GM19238 (cell line): ENCODE results near the gene HINT1.
"Not testable (repeated sequence)": the region's sequence is repeated elsewhere in the genome, so short reads cannot be mapped to it uniquely, and the experiment has no call there.

Experiments used
- DNase-seq: peaks from one replicate; pipeline ENCODE4 v3.0.0; 2011; ENCODE audit warnings: low spot score; ENCODE audit not compliant: insufficient read length

The HINT1 gene

DNA sequence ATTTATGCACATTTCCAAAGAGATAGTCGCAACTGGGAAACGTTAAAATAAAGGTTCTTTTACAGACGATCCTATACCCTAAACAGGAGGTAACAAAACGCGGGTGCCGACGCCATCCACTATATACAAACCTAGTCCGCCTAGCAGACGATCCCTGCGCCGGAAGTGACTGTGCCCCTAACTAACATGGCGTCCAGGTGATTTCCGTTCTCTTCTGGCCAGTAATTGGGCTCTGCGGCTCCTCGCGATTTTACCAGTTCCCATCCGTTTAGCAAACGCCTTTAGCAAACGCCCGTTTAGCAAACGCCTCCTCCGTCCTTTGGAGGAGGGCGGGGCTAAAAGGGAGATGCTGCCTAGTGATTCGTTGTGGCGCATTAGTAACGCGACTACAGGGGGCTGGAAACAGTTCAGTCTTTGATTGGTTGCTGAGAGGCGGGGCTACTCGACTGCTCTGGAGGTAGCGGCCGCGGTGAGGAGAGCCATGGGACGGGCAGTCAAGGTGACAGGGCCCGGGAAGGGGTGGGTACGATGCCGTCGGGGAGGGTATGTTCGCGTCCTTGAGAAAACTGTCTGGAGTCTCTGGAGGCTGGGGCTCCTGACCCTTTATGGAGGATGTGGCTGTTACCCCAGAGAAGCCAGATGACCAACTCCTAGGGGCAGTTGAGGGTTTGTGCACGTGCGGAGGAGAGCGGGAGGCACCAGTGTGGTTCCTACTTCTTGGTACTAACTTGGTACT is 5.7 kb upstream of the HINT1 start, which contains the start of gene LYRM7:
TSS of gene LYRM7 (plus strand) at position 405 of the 736 bp plus-strand sequence. CDS start at position 482, 77 bp downstream.
- DNase-seq, result peak; percentile 74

DNA sequence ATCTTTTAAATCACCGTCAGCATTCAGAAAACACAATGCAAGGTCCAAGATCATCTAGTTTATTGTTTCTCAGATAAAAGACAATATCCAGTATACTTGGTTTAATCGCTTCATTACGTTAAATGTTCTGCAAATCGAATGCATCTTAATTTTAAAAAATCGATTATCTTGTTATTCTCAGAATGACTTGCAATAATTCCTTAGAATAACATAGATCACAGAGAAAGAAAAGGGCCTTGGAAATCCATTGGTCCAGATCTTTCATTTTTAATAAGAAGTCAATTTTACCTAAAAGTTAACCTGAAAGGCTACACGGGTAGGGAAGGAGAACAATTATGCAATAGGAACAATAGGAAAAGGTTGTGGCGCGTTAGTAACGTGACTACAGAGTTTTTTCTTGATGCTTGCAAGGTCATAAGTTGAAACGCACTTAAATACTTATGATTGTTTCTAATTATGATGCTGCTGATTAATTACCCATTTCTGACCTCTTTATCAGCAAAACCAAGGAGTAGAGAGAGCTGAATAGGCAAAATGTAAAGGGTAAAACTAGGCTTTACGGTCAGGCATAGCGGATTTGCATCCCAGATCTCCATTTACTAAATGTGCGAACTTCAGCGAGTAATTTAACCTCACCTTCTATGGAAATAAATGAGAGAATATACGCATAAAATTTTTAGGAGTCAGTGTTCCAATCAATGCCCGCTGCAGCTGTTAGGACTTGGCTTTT is 4.9 kb upstream of the HINT1 start:
- DNase-seq, result no peak

DNA sequence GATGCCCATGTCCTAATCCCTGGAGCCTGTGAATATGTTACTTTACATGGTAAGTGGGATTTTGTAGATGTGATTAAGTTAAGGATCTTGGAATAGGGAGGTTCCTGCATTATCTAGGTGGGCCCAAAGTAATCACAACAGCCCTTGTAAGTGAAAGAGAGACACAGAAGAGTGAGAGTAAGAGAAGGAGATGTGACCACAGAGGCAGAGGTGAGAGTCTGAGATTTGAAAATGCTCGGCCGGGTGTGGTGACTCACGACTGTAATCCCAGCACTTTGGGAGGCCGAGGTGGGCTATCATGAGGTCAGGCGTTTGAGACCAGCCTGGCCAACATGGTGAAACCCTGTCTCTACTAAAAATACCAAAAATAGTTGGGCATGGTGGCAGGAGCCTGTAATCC is 2.6 kb upstream of the HINT1 start:
- DNase-seq, result no peak

DNA sequence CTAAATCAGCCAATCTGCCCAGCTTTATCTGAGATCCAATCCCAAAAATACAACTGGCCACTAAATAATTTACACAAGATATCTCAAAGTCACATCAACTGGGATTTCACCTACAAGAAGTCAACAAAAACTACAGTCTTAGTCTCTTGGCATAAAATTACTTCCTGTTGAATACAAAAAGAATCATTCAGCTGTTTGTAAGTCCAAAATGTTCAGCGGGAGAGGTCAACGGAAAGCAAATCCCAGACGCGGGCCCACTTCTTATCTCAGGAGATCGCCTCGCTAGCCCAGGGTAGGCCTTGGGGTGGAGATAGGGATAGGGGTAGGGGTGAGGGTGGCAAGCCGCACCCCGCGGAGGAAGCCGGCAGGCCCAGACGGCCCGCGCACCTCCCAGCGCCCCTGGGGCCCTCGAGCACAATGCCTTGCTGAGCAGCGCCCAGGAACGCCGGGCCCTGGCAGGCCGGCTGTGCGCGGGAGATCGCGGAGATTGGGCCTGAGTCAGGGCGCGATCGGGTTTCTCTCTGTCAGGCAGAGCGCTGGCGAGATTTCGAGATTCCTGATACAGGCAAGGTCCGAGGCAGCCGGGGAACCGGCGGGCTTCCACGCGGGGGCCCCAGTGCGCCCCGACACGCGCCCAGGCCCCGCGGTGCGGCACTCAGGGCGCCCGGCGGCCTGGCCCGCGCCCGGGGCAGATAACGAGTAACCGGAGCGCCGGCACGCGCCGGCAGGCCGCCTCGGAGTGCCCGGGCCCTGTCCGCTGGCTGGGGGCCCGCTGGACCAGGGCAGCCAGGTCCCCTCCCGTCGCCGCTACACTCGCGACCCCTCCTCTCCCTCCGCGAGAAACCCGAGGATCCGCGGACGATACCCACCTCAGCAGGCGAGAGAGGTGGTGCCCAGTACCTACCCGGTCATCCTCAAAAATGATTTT is 601 bp downstream of the HINT1 start:
- DNase-seq, result peak; percentile 50

DNA sequence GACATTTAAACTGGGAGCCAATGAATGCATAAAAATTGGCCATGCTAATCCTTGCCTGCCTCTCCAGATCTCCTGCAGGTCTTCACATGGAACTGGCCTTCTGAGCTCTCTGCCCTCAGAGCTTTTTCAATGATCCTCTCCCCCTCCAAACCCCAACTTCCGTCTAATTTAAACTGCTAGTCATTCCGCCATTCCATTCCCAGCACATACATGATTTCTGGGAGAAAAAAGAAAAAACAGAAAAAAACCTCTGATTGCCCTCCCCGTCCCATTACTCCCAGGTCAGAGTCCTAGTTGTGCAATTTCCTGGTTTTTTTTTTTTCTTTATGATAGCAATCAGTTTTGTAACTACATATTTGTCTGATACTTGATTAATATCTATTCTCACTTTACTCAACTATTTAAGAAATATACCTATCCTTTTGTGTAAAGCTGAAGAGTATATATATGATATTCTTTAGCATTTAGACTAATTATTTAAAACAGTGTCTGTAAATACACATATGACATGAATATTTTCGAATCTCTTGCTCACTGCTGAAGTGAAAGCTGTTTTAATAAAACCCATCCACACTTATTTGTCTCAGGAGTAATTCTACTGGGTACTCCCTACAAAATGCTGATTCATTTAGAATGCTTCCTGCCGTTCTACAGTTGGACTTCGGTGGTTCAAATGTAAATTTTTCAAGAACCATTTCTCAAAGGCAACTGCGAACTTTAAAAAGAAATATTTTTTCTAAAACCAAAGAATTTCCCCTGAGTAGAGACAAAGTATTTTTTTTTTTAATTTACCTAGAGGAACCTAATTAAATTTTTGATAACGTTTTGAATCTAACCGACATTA is 1.6 kb downstream of the HINT1 start:
- DNase-seq, result no peak

DNA sequence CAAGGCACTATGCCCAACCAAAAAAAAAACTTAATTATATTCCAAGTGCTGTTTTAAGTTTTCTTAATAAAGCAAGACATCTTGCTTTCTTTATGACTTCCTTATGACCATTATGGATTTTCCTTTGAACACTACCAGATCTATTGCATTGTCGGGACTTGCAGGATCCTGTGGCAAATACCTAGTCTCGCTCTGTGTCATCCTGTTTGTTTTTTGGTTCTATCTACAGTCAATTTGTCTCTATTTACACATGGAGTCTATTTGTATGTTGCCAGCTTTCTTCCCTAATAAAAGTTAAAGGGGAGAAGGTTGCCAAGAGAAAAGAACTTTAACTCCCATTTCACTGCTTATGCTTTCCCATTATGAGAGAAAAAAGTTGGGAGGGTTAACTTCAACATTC is 4.9 kb downstream of the HINT1 start:
- no peak for DNase-seq

DNA sequence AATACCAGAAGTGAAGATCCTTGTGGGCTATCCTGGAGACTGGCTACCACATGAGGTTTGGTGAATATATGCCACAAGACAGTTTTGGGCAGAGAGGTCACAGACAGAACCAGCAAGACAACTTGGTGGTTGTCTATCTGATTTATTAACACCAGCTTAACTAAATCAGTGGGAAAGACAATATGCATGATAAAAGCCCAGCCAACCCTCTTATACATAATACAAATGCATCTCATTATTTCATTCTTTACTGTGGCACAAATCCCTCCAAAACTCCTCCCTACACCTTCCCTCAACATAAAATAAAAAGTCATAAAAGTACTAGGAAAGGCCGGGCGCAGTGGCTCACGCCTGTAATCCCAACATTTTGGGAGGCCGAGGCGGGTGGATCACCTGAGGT is 8.1 kb downstream of the HINT1 start:
- DNase-seq, result no peak

DNA sequence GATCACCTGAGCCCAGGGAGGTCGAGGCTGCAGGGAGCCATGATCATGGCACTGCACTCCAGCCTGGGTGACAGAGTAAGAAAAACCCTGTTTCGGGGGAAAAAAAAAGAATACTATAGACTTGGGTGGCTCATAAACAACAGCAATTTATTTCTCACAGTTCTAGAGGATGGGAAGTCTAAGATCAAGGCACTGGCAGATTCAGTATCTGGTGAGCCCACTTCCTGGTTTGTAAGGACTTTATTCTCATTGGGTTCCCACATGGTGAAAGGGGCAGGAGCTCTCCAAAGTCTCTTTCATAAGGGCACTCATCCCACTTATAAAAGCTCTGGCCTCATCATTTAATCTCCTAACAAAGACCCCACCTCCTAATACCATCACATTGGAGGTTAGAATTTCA is 8.7 kb downstream of the HINT1 start:
- no peak for DNase-seq

DNA sequence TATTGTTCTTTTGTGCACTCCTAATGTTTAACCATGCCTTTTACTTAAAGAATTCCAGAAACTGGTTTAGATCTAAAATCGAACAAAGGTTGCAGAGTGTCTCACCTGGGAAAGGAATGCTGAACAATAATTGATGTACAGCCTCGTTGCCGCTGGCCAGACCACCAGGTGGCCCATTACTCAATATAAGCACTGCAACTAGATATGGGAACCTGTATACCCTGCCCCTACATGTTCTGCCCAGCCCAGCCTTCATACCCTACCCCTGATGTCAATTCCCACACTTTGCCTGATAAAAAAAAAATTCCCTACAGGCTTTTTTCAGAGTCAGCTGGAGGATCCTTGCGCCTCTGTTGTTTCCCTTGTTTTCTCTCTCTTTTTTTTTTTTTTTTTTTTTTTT is 13.8 kb downstream of the HINT1 start:
- no peak for DNase-seq

DNA sequence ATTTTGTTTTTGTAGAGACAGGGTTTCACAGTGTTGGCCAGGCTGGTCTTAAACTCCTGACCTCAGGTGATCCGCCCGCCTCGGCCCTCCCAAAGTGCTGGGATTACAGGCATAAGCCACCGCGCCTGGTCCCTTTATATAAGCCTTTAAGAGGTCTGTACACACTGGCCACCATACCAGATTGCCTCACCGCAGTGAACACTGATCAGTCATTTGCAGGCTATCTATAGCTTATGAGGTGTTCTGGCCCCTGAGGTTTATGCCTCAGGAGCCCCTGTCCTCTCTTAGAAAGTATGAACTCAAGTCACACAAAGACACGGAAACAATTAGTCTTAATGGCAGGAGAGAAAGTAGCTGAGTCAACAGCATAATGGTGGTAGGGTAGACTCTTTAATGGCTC is 14.6 kb downstream of the HINT1 start:
- no peak for DNase-seq

DNA sequence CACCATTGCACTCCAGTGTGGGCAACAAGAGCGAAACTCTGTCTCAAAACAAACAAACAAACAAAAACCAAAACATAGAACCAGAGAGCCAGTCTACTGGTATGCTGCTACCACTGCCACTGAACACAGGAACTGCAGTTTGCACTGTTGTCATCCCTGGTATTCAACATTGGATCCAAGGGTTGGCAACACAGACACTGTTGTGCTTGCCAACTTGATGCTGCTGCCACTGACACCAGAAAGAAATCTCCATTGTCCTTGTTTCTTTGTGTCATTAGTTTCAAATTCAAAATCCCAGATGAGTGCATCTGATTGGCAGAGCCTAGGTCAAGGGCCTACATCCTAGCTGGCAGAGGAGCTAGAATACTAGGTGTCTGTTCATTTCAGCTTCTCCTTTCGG is 16.2 kb downstream of the HINT1 start:
- DNase-seq, result no peak

DNA sequence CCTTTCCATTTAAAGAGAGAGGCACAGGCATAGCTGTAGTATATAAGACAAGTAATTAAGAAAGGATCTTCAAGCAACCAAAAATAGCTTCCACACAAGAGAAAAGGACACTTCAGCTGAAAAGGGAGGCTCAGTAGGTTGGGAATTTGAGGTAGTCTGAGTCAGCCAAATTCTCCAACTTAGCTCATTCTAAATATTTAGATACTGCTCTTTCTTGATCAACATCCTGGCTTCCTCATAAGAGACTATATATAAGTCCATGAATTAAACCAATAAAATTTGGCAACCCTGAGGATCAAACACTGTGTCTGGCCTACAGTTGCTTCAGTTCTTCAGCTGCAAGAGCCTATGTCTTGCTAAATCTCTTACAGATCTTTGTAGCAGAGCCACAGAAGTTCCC is 17.8 kb downstream of the HINT1 start:
- no peak for DNase-seq

DNA sequence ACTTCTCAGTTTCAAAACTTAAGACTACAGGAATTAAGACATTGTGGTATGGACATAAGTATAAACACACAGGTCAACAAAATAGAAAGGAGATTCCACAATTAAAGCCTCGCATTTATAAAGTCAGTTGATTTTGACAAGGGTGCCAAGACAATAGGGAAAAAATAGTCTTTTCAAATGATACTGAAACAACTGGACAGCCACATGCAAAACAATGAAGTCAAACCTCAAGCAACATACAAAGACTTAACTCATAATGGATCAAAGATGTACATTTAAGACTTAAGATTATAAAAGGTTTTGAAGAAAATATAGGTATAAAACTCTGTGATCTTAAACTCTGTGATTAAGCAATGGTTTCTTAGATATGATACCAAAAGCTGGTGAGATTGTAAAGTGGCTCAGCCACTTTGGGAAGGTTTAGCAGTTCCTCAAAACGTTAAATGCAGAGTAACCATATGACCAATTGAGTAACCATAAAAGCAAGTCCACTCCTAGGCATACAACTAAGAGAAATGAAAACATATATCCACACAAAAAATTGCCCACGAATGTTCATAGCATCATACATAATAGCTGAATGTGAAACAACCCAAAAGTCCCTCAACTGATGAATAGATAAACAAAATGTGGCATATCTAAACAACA is 22.0 kb downstream of the HINT1 start:
- no peak for DNase-seq

DNA sequence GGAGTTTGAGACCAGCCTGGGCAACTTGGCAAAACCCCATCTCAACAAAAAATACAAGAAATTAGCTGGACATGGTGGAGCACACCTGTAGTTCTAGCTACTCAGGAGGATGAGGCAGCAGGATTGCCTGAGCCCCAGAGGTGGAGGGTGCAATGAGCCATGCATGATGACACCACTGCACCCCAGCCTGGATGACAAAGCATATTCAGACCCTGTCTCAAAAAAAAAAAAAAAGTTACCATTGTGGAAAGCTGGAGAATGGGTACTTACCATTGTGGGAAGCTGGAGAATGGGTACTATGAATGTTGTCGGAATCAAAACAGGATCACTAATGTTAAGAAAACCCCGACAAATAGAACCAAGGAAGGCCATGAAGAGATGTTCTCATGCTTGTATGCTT is 25.7 kb downstream of the HINT1 start:
- no peak for DNase-seq

DNA sequence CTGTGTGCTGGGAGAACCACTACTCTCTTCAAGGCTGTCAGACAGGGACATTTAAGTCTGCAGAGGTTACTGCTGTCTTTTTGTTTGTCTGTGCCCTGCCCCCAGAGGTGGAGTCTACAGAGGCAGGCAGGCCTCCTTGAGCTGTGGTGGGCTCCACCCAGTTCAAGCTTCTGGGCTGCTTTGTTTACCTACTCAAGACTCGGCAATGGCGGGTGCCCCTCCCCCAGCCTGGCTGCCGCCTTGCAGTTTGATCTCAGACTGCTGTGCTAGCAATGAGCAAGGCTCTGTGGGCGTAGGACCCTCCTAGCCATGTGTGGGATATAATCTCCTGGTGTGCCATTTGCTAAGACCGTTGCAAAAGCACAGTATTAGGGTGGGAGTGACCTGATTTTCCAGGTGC is 26.6 kb downstream of the HINT1 start:
- not testable (repeated sequence) for DNase-seq

DNA sequence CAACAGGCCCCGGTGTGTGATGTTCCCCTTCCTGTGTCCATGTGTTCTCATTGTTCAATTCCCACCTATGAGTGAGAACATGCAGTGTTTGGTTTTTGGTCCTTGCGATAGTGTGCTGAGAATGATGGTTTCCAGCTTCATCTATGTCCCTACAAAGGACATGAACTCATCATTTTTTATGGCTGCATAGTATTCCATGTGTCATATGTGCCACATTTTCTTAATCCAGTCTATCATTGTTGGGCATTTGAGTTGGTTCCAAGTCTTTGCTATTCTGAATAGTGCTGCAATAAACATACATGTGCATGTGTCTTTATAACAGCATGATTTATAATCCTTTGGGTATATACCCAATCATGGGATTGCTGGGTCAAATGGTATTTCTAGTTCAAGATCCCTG is 32.0 kb downstream of the HINT1 start:
- DNase-seq, result not testable (repeated sequence)

DNA sequence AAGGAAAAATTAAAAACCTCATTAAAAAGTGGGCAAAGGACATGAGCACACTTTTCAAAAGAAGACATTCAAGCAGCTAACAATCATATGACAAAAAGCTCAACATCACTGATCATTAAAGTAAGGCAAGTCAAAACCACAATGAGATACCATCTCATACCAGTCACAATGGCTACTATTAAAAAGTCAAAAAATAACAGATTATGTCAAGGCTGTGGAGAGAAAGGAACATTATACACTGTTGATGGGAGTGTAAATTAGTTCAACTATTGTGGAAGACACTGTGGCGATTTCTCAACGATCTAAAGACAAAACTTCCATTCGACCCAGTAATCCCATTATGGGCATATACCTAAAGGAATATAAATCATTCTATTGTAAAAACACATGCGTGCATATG is 35.8 kb downstream of the HINT1 start:
- DNase-seq, result no peak

DNA sequence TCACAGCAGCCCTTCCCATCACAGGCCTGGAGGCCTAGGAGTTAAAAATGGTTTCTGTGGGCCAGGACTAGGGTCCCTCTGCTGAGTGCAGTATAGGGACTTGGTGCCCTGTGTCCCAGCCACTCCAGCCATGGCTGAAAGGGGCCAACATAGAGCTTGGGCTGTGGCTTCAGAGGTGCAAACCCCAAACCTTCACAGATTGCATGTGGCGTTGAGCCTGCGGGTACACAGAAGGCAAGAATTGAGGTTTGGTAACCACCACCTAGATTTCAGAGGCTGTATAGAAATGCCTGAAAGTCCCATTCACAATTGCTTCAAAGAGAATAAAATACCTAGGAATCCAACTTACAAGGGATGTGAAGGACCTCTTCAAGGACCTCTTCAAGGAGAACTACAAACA is 37.8 kb downstream of the HINT1 start:
- not testable (repeated sequence) for DNase-seq

DNA sequence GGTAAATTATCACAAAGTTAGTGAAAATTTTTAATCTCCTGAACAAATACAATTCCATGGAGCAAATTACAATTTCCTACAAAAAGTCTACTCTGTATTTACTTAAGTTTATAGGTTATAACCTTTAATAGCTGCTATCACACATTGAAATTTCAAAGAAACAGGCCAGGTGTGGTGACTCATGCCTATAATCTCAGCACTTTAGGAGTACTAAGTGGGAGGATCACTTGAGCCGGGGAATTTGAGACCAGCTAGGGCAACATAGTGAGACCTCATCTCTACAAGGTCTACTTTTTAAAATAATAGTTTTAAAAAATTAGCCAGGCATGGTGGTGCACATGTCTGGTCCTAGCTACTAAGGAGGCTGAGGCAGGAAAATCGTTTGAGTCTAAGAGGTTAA is 50.3 kb downstream of the HINT1 start:
- DNase-seq, result no peak

DNA sequence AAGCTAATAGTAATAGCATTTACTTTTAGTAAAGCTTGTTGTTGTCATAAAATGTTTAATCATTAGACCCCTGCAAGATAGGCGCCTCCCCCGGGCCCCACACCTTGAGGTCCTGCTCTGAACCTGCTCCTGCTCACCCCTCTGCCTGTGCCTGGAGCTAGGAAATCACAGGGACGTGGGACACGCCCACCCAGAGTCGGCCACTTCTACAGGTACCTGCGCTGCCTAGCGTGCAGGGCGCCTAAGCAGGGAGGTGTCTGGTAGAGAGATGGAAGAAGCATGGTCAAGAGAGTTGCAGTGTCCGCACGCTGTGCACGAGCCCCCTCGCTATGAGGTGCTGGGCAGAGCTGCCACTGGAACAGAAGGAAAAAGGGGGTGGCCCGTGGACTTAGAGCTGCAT is 52.6 kb downstream of the HINT1 start:
- no peak for DNase-seq

DNA sequence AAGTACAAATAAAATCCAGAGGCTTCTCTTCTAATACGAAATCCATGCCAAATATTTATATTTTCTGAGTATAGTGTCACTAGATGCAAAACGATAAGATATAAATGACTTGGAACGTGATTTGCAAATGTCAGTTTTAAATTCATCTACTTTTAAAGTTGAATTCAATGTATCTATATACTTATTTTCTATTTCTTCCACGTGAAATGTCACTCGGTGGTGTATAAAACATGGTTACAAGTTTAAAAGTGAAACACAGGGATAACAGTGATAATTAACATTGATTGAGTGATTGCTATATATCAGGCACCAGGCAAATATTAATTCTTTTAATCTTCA is 54.8 kb downstream of the HINT1 start:
- DNase-seq, result no peak
